HepG2 (cell line): ENCODE measurements around the gene KIFC1. TPM values are rescaled to one million over a fixed set of nuclear protein-coding genes. Genes with fewer than 3 reads are reported as not detected.
A peak's percentile ranks its signal among the peaks of the same experiment; 100 is the strongest.

Experiments
- CSRNP1 ChIP-seq: sonication (generic); formaldehyde crosslinking; IDR thresholded peaks from 2 replicates; pipeline ENCODE4 v1.8.1; 2023; ENCODE audit warnings: mild to moderate bottlenecking, missing genetic modification reagents
- HOXA9 ChIP-seq: sonication (generic); formaldehyde crosslinking; IDR thresholded peaks from 2 replicates; pipeline ENCODE4 v1.8.1; 2022; ENCODE audit warnings: missing genetic modification reagents, mild to moderate bottlenecking, moderate library complexity, borderline replicate concordance
- MAFG ChIP-seq: sonication (generic); formaldehyde crosslinking; IDR thresholded peaks from 2 replicates; pipeline ENCODE4 v1.5.1; 2020; ENCODE audit warnings: mild to moderate bottlenecking, missing genetic modification reagents
- MIER2 ChIP-seq: IDR thresholded peaks from 2 replicates; pipeline ENCODE4 v1.6.1; 2016; ENCODE audit warnings: missing biosample characterization, missing genetic modification reagents
- NR2F1 ChIP-seq, 2 experiments: fragments of 450-650 bp in 1 of 2; formaldehyde crosslinking in 1 of 2; IDR thresholded peaks; 2 replicates each; pipeline versions ENCODE4 v1.5.0 to v1.6.1; 2016 to 2020; ENCODE audit warnings: mild to moderate bottlenecking in 1 of 2, missing compliant biosample characterization in 1 of 2, missing genetic modification reagents in 1 of 2, moderate library complexity in 1 of 2
- SAP130 ChIP-seq: IDR thresholded peaks from 2 replicates; pipeline ENCODE4 v1.6.1; 2016; ENCODE audit warnings: low read depth
- YEATS4 ChIP-seq: sonication (generic); formaldehyde crosslinking; IDR thresholded peaks from 2 replicates; pipeline ENCODE4 v1.4.0; 2020; ENCODE audit warnings: missing genetic modification reagents, borderline replicate concordance
- ZBTB3 ChIP-seq: sonication (generic); formaldehyde crosslinking; IDR thresholded peaks from 2 replicates; pipeline ENCODE4 v1.4.0; 2020; ENCODE audit warnings: low read depth, mild to moderate bottlenecking, moderate library complexity, missing genetic modification reagents, borderline replicate concordance
- ZNF430 ChIP-seq: sonication (generic); formaldehyde crosslinking; IDR thresholded peaks from 2 replicates; pipeline ENCODE4 v1.9.0; 2021; ENCODE audit warnings: mild to moderate bottlenecking, missing genetic modification reagents
- ZNF550 ChIP-seq: sonication (generic); formaldehyde crosslinking; IDR thresholded peaks from 2 replicates; pipeline ENCODE4 v1.4.0; 2020; ENCODE audit warnings: mild to moderate bottlenecking, missing genetic modification reagents, borderline replicate concordance
- ZNF614 ChIP-seq: IDR thresholded peaks from 2 replicates; pipeline ENCODE4 v1.6.1; 2018; ENCODE audit warnings: missing biosample characterization, missing genetic modification reagents, inconsistent platforms, borderline replicate concordance
- ZNF713 ChIP-seq: sonication (generic); formaldehyde crosslinking; IDR thresholded peaks from 2 replicates; pipeline ENCODE4 v1.4.0; 2020; ENCODE audit warnings: mild to moderate bottlenecking, missing genetic modification reagents
- ZNF720 ChIP-seq: sonication (generic); formaldehyde crosslinking; IDR thresholded peaks from 2 replicates; pipeline ENCODE4 v1.4.0; 2020; ENCODE audit warnings: missing genetic modification reagents
- ZNF776 ChIP-seq: sonication (generic); formaldehyde crosslinking; IDR thresholded peaks from 2 replicates; pipeline ENCODE4 v1.4.0; 2020; ENCODE audit warnings: mild to moderate bottlenecking, missing genetic modification reagents
- polyA plus RNA-seq, 8 experiments: library from polyadenylated mRNA; depleted of rRNA in 3 of 8; stranded (reverse) in 7 of 8; unstranded in 1 of 8; fragments of >200 nt; fragmentation: Illumina TruSeq in 4 of 8; extraction: Trizol in 4 of 8; gene quantifications; 2 replicates each; pipeline versions ENCODE4 v1.2.1 to v1.2.3, GENCODE V29; 2011 to 2016; ENCODE audit warnings: low read depth in 4 of 8, missing spikeins in 1 of 8, mixed read lengths in 1 of 8; ENCODE audit not compliant: insufficient read depth in 1 of 8
- total RNA-seq, 5 experiments: library from RNA; depleted of rRNA; stranded (reverse); fragments of >200 nt; fragmentation: Illumina TruSeq; extraction: Trizol; gene quantifications; 2 replicates each; pipeline ENCODE4 v1.2.3, GENCODE V29; 2016; ENCODE audit warnings: low read depth in 1 of 5
- TF ChIP-seq, protein P1 (sequence below): sonication (generic); formaldehyde crosslinking; IDR thresholded peaks from 2 replicates; pipeline ENCODE4 v1.4.0; 2020; ENCODE audit warnings: missing genetic modification reagents, borderline replicate concordance
- TF ChIP-seq, protein P2 (sequence below): sonication (generic); formaldehyde crosslinking; IDR thresholded peaks from 2 replicates; pipeline ENCODE4 v1.5.1; 2020; ENCODE audit warnings: missing genetic modification reagents, mild to moderate bottlenecking, borderline replicate concordance
- TF ChIP-seq, protein P3 (sequence below): sonication (generic); formaldehyde crosslinking; IDR thresholded peaks from 2 replicates; pipeline ENCODE4 v1.5.1; 2020; ENCODE audit warnings: missing genetic modification reagents, mild to moderate bottlenecking, borderline replicate concordance

KIFC1 gene
- total and polyA plus RNA-seq, 2 of the 13 experiments (the other 11 are each of a cell fraction or from before 2014, with no cell fraction given) = 25.0 to 45.5 TPM

DNA sequence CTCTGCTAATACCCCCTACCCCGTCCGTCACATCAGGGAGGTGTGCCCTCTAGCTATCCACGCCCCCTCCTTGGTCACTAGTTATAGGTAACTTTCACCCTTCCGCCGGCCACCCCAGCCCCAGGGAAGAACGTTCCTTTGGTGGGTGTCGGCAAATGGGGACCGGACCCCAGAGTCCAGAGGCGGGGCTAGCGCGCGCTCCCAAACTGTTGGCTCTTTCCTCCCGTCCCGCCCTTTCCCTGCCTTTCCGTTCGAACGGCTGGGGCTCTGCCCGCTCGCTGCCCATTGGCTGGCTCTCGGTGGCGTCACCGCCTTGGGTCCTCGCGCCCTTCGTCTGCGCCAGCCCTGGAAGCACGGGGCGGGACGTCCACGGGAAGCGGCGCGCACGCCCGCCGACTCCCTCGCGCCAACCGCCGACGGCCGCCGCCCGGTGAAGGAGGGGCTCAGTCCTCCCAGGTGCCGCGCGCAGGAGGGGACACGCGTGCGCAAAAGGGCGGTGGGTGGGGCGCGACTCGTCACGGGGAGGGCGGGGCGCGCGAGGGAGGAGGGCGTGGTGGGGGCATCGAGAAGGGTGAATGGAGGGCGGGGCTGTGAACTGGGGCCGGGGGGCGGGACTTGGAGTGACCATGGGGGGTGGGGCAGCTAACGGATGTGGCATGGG lies 18.6 kb downstream of the KIFC1 start (continued):
- TF ChIP-seq, protein P1, sequence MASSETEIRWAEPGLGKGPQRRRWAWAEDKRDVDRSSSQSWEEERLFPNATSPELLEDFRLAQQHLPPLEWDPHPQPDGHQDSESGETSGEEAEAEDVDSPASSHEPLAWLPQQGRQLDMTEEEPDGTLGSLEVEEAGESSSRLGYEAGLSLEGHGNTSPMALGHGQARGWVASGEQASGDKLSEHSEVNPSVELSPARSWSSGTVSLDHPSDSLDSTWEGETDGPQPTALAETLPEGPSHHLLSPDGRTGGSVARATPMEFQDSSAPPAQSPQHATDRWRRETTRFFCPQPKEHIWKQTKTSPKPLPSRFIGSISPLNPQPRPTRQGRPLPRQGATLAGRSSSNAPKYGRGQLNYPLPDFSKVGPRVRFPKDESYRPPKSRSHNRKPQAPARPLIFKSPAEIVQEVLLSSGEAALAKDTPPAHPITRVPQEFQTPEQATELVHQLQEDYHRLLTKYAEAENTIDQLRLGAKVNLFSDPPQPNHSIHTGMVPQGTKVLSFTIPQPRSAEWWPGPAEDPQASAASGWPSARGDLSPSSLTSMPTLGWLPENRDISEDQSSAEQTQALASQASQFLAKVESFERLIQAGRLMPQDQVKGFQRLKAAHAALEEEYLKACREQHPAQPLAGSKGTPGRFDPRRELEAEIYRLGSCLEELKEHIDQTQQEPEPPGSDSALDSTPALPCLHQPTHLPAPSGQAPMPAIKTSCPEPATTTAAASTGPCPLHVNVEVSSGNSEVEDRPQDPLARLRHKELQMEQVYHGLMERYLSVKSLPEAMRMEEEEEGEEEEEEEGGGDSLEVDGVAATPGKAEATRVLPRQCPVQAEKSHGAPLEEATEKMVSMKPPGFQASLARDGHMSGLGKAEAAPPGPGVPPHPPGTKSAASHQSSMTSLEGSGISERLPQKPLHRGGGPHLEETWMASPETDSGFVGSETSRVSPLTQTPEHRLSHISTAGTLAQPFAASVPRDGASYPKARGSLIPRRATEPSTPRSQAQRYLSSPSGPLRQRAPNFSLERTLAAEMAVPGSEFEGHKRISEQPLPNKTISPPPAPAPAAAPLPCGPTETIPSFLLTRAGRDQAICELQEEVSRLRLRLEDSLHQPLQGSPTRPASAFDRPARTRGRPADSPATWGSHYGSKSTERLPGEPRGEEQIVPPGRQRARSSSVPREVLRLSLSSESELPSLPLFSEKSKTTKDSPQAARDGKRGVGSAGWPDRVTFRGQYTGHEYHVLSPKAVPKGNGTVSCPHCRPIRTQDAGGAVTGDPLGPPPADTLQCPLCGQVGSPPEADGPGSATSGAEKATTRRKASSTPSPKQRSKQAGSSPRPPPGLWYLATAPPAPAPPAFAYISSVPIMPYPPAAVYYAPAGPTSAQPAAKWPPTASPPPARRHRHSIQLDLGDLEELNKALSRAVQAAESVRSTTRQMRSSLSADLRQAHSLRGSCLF (CRISPR knock-in tag) = no peak
- TF ChIP-seq ZNF720 (CRISPR knock-in tag) (no peak), MAFG (CRISPR knock-in tag) (no peak), ZNF430 (CRISPR knock-in tag) (peak; percentile 89), YEATS4 (CRISPR knock-in tag) (peak; percentile 88), ZNF776 (CRISPR knock-in tag) (peak; percentile 96; the same call in 1 of the 2 replicates), SAP130 (CRISPR knock-in tag) (peak; percentile 93), MIER2 (CRISPR knock-in tag) (0 out of 2 replicates have a peak, but pooled peaks have one; percentile 43), ZNF713 (CRISPR knock-in tag) (peak; percentile 95), ZNF550 (CRISPR knock-in tag) (0 out of 2 replicates have a peak, but pooled peaks have one; percentile 62), ZNF614 (CRISPR knock-in tag) (peak; percentile 83; the same call in 1 of the 2 replicates), NR2F1 (CRISPR knock-in tag; IDR thresholded peaks at IDR 0.05) (no peak), ZBTB3 (CRISPR knock-in tag) (0 out of 2 replicates have a peak, but pooled peaks have one; percentile 75), HOXA9 (CRISPR knock-in tag) (peak; percentile 99), CSRNP1 (peak; percentile 99)
- TF ChIP-seq, protein P2, sequence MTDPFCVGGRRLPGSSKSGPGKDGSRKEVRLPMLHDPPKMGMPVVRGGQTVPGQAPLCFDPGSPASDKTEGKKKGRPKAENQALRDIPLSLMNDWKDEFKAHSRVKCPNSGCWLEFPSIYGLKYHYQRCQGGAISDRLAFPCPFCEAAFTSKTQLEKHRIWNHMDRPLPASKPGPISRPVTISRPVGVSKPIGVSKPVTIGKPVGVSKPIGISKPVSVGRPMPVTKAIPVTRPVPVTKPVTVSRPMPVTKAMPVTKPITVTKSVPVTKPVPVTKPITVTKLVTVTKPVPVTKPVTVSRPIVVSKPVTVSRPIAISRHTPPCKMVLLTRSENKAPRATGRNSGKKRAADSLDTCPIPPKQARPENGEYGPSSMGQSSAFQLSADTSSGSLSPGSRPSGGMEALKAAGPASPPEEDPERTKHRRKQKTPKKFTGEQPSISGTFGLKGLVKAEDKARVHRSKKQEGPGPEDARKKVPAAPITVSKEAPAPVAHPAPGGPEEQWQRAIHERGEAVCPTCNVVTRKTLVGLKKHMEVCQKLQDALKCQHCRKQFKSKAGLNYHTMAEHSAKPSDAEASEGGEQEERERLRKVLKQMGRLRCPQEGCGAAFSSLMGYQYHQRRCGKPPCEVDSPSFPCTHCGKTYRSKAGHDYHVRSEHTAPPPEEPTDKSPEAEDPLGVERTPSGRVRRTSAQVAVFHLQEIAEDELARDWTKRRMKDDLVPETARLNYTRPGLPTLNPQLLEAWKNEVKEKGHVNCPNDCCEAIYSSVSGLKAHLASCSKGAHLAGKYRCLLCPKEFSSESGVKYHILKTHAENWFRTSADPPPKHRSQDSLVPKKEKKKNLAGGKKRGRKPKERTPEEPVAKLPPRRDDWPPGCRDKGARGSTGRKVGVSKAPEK = peak; percentile 75; the same call in 1 of the 2 replicates
- TF ChIP-seq, protein P3, sequence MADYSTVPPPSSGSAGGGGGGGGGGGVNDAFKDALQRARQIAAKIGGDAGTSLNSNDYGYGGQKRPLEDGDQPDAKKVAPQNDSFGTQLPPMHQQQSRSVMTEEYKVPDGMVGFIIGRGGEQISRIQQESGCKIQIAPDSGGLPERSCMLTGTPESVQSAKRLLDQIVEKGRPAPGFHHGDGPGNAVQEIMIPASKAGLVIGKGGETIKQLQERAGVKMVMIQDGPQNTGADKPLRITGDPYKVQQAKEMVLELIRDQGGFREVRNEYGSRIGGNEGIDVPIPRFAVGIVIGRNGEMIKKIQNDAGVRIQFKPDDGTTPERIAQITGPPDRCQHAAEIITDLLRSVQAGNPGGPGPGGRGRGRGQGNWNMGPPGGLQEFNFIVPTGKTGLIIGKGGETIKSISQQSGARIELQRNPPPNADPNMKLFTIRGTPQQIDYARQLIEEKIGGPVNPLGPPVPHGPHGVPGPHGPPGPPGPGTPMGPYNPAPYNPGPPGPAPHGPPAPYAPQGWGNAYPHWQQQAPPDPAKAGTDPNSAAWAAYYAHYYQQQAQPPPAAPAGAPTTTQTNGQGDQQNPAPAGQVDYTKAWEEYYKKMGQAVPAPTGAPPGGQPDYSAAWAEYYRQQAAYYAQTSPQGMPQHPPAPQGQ (CRISPR knock-in tag) = no peak
